ENCODE results near the gene EFNB2.

EFNB2 gene

GRCh38 chr13:106492588-106493475 is 42.6 kb downstream of the EFNB2 start:
- TF ChIP-seq CTCF (IDR thresholded peaks at IDR 0.05; ENCODE audit: low read depth, low read length) = no peak
- H3K4me3 ChIP-seq (ENCODE audit: low read depth, low read length) = no peak overlapping the region

- TF ChIP-seq CTCF (IDR thresholded peaks at IDR 0.05; ENCODE audit: low read depth, low read length) = no peak
- H3K4me3 ChIP-seq (ENCODE audit: low read depth, low read length) = no peak overlapping the region
These were observed 43.4 kb downstream of the EFNB2 start for GRCh38 chr13:106491928-106492587.

- no peak for TF ChIP-seq CTCF (IDR thresholded peaks at IDR 0.05; ENCODE audit: low read depth, low read length)
These were observed 44.0 kb downstream of the EFNB2 start for GRCh38 chr13:106491463-106491862.

GRCh38 chr13:106490569-106491321 is 44.7 kb downstream of the EFNB2 start:
- H3K4me3 ChIP-seq (ENCODE audit: low read depth, low read length) = no peak overlapping the region
- no peak for TF ChIP-seq CTCF (IDR thresholded peaks at IDR 0.05; ENCODE audit: low read depth, low read length)

More at GRCh38 chr13:106491463-106491862, 44.0 kb downstream of the EFNB2 start:
- H3K4me3 ChIP-seq (ENCODE audit: low read depth, low read length) = no peak overlapping the region

GRCh38 chr13:106489849-106490568 is 45.5 kb downstream of the EFNB2 start:
- H3K4me3 ChIP-seq (ENCODE audit: low read depth, low read length) = no peak overlapping the region
- TF ChIP-seq CTCF (IDR thresholded peaks at IDR 0.05; ENCODE audit: low read depth, low read length) = no peak

GRCh38 chr13:106488686-106489085 is 46.8 kb downstream of the EFNB2 start:
- no peak for TF ChIP-seq CTCF (IDR thresholded peaks at IDR 0.05; ENCODE audit: low read depth, low read length)

More at GRCh38 chr13:106488686-106489085, 46.8 kb downstream of the EFNB2 start:
- no peak overlapping the region for H3K4me3 ChIP-seq (ENCODE audit: low read depth, low read length)
